GM23338 (cell line): ENCODE data around the gene PPP1R16B. TPM values are rescaled to one million over a fixed set of nuclear protein-coding genes. Genes with fewer than 3 reads are reported as not detected.

ENCODE experiments used
- ATAC-seq: fragments of 200-7000 bp; cut with Tn5 transposase; 3 replicates; pipeline ENCODE4 v1.9.1; 2020
- DNase-seq: peaks from one replicate; pipeline ENCODE4 v3.0.0-alpha.2; 2015; ENCODE audit warnings: low spot score
- H2AFZ ChIP-seq: fragments of 200-600 bp; sonication (generic); 2 replicates; pipeline ENCODE4 v1.8.0; 2016; ENCODE audit warnings: antibody characterized with exemption, mild to moderate bottlenecking, moderate library complexity
- H3F3A ChIP-seq: fragments of 200-600 bp; sonication (generic); replicated peaks from 2 replicates; pipeline ENCODE4 v1.8.0; 2017; ENCODE audit warnings: antibody characterized with exemption, mixed run types, low read depth
- H3K27ac ChIP-seq: fragments of 200-600 bp; sonication (generic); 2 replicates; pipeline ENCODE4 v1.6.1; 2016; ENCODE audit warnings: low read depth
- H3K27me3 ChIP-seq: fragments of 200-600 bp; sonication (generic); 2 replicates; pipeline ENCODE4 v1.8.0; 2016; ENCODE audit warnings: mild to moderate bottlenecking, mixed run types, moderate library complexity; ENCODE audit not compliant: insufficient read depth
- H3K36me3 ChIP-seq: fragments of 200-600 bp; sonication (generic); 2 replicates; pipeline ENCODE4 v1.8.0; 2016; ENCODE audit warnings: mild to moderate bottlenecking; ENCODE audit not compliant: insufficient read depth
- H3K4me1 ChIP-seq: fragments of 200-600 bp; sonication (generic); 2 replicates; pipeline ENCODE4 v1.8.0; 2016; ENCODE audit warnings: mild to moderate bottlenecking, moderate library complexity; ENCODE audit not compliant: insufficient read depth
- H3K4me2 ChIP-seq: fragments of 200-600 bp; sonication (generic); 2 replicates; pipeline ENCODE4 v1.7.1; 2017; ENCODE audit warnings: mixed run types
- H3K4me3 ChIP-seq: fragments of 200-600 bp; sonication (generic); 2 replicates; pipeline ENCODE4 v1.6.1; 2016; ENCODE audit warnings: mixed run types
- H3K79me2 ChIP-seq: fragments of 200-600 bp; sonication (generic); replicated peaks from 2 replicates; pipeline ENCODE4 v1.8.0; 2017; ENCODE audit warnings: mild to moderate bottlenecking; ENCODE audit not compliant: insufficient read depth
- H3K9me2 ChIP-seq: fragments of 200-600 bp; sonication (generic); 2 replicates; pipeline ENCODE4 v1.8.0; 2017; ENCODE audit not compliant: insufficient read depth
- H4K20me1 ChIP-seq: fragments of 200-600 bp; sonication (generic); replicated peaks from 2 replicates; pipeline ENCODE4 v1.8.0; 2017; ENCODE audit warnings: mild to moderate bottlenecking; ENCODE audit not compliant: insufficient read depth
- H3K27ac Mint-ChIP-seq: 2 replicates; pipeline ENCODE4 v1.8.0; 2020; ENCODE audit warnings: inconsistent platforms, mild to moderate bottlenecking, moderate library complexity, mixed read lengths
- H3K27me3 Mint-ChIP-seq: 3 replicates; pipeline ENCODE4 v1.8.0; 2022; ENCODE audit warnings: low read depth, mild to moderate bottlenecking, moderate library complexity, mixed read lengths, inconsistent platforms; ENCODE audit not compliant: insufficient read depth, poor library complexity
- H3K36me3 Mint-ChIP-seq: 3 replicates; pipeline ENCODE4 v1.8.0; 2021; ENCODE audit warnings: low read depth, mild to moderate bottlenecking, inconsistent platforms, moderate library complexity, mixed read lengths
- H3K4me1 Mint-ChIP-seq: 3 replicates; pipeline ENCODE4 v1.8.0; 2020; ENCODE audit warnings: mild to moderate bottlenecking, inconsistent platforms, mixed read lengths
- H3K4me3 Mint-ChIP-seq: 3 replicates; pipeline ENCODE4 v1.8.0; 2021; ENCODE audit warnings: moderate library complexity, mild to moderate bottlenecking, inconsistent platforms, mixed read lengths
- H3K9me3 Mint-ChIP-seq: 3 replicates; pipeline ENCODE4 v1.8.0; 2020; ENCODE audit warnings: moderate library complexity, mild to moderate bottlenecking, inconsistent platforms, mixed read lengths
- CREB1 ChIP-seq: fragments of 250-450 bp; sonication (Bioruptor Pico); IDR thresholded peaks from 2 replicates; pipeline ENCODE4 v1.5.0; 2020; ENCODE audit warnings: low read depth, mild to moderate bottlenecking, moderate library complexity
- CTCF ChIP-seq, 2 experiments: fragments of 200-600 bp in 1 of 2; sonication (generic) in 1 of 2; conservative IDR thresholded peaks; 2 replicates each; pipeline versions ENCODE4 v1.5.1 to v1.6.1; 2016 to 2017; ENCODE audit warnings: antibody characterized with exemption in 2 of 2, low read depth in 2 of 2, mild to moderate bottlenecking in 2 of 2, moderate library complexity in 1 of 2
- ETS1 ChIP-seq: IDR thresholded peaks from 2 replicates; pipeline ENCODE4 v1.6.1; 2016; ENCODE audit warnings: antibody characterized with exemption
- EZH2 ChIP-seq: fragments of 200-600 bp; sonication (generic); IDR thresholded peaks from one replicate; pipeline ENCODE4 v1.8.0; 2017; ENCODE audit warnings: antibody characterized with exemption, mild to moderate bottlenecking, low read depth; ENCODE audit not compliant: unreplicated experiment
- EZH2phosphoT487 ChIP-seq: fragments of 200-600 bp; sonication (generic); IDR thresholded peaks from one replicate; pipeline ENCODE4 v1.8.1; 2018; ENCODE audit warnings: antibody characterized with exemption; ENCODE audit not compliant: unreplicated experiment
- JUNB ChIP-seq: IDR thresholded peaks from one replicate; pipeline ENCODE4 v1.6.1; 2016; ENCODE audit warnings: antibody characterized with exemption; ENCODE audit not compliant: unreplicated experiment
- NANOG ChIP-seq: IDR thresholded peaks from 2 replicates; pipeline ENCODE4 v1.6.1; 2016; ENCODE audit warnings: antibody characterized with exemption, borderline replicate concordance
- POLR2AphosphoS5 ChIP-seq: IDR thresholded peaks from 2 replicates; pipeline ENCODE4 v1.6.1; 2016; ENCODE audit warnings: antibody characterized with exemption, low read depth
- STAT1 ChIP-seq: IDR thresholded peaks from one replicate; pipeline ENCODE4 v1.6.1; 2016; ENCODE audit warnings: antibody characterized with exemption; ENCODE audit not compliant: unreplicated experiment
- ZNF114 ChIP-seq: fragments of 250-450 bp; sonication (Bioruptor Pico); IDR thresholded peaks from 2 replicates; pipeline ENCODE4 v1.5.0; 2020; ENCODE audit warnings: mild to moderate bottlenecking, moderate library complexity
- ZNF331 ChIP-seq: fragments of 250-450 bp; sonication (Bioruptor Pico); IDR thresholded peaks from 2 replicates; pipeline ENCODE4 v1.5.0; 2020; ENCODE audit warnings: low read depth, mild to moderate bottlenecking, moderate library complexity
- ZNF462 ChIP-seq: fragments of 250-450 bp; sonication (Bioruptor Pico); IDR thresholded peaks from 2 replicates; pipeline ENCODE4 v1.5.0; 2020; ENCODE audit warnings: mild to moderate bottlenecking, moderate library complexity
- polyA plus RNA-seq: library from polyadenylated mRNA; unstranded; fragments of >200 nt; fragmentation: Nextera tagmentation; extraction: Ambion mirVana; gene quantifications from 2 replicates; pipeline ENCODE4 v1.2.1, GENCODE V29; 2016
- total RNA-seq: library from RNA; depleted of rRNA; stranded (reverse); fragments of >200 nt; shearing (Covaris generic); gene quantifications from 2 replicates; pipeline ENCODE4 v1.2.3, GENCODE V29; 2014
- TF ChIP-seq, protein P1 (sequence below): IDR thresholded peaks from one replicate; pipeline ENCODE4 v1.6.1; 2018; ENCODE audit warnings: antibody characterized with exemption; ENCODE audit not compliant: unreplicated experiment

The PPP1R16B gene
- total and polyA plus RNA-seq, 2 experiments from 2014 or later = 1.6 to 11.5 TPM

GRCh38 chr20:38774167-38774566 is 31.3 kb upstream of the PPP1R16B start:
- Histone ChIP-seq H3K27ac (no peak overlapping the region), H2AFZ (no peak overlapping the region), H3K4me1 (peaks cover 7% of the 10 kb centered on the region), H3K27me3 (no peaks in the 10 kb centered on the region), H3F3A (peaks cover 7% of the 10 kb centered on the region; the same call in 1 of the 2 replicates), H3K36me3 (peaks cover 32% of the 10 kb centered on the region; the same call in 1 of the 2 replicates), H3K79me2 (no peaks in the 10 kb centered on the region), H3K4me3 (no peak overlapping the region), H3K9me2 (no peaks in the 10 kb centered on the region), H3K4me2 (no peak overlapping the region), H4K20me1 (no peaks in the 10 kb centered on the region)
- ATAC-seq (no peak), DNase-seq (no peak)
- Mint-ChIP-seq H3K27me3 (peaks cover 7% of the 10 kb centered on the region), H3K27ac (no peak overlapping the region), H3K9me3 (peaks cover 14% of the 10 kb centered on the region), H3K36me3 (peaks cover 67% of the 10 kb centered on the region), H3K4me3 (no peak overlapping the region), H3K4me1 (peaks cover 6% of the 10 kb centered on the region)
- TF ChIP-seq, protein P1, sequence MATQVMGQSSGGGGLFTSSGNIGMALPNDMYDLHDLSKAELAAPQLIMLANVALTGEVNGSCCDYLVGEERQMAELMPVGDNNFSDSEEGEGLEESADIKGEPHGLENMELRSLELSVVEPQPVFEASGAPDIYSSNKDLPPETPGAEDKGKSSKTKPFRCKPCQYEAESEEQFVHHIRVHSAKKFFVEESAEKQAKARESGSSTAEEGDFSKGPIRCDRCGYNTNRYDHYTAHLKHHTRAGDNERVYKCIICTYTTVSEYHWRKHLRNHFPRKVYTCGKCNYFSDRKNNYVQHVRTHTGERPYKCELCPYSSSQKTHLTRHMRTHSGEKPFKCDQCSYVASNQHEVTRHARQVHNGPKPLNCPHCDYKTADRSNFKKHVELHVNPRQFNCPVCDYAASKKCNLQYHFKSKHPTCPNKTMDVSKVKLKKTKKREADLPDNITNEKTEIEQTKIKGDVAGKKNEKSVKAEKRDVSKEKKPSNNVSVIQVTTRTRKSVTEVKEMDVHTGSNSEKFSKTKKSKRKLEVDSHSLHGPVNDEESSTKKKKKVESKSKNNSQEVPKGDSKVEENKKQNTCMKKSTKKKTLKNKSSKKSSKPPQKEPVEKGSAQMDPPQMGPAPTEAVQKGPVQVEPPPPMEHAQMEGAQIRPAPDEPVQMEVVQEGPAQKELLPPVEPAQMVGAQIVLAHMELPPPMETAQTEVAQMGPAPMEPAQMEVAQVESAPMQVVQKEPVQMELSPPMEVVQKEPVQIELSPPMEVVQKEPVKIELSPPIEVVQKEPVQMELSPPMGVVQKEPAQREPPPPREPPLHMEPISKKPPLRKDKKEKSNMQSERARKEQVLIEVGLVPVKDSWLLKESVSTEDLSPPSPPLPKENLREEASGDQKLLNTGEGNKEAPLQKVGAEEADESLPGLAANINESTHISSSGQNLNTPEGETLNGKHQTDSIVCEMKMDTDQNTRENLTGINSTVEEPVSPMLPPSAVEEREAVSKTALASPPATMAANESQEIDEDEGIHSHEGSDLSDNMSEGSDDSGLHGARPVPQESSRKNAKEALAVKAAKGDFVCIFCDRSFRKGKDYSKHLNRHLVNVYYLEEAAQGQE = no peak
- no peak for TF ChIP-seq CREB1 (CRISPR knock-in tag)
- no peak for TF ChIP-seq STAT1
- TF ChIP-seq JUNB = no peak
- TF ChIP-seq EZH2 = no peak
- TF ChIP-seq ZNF331 (CRISPR knock-in tag) = no peak
- no peak for TF ChIP-seq EZH2phosphoT487
- TF ChIP-seq ETS1 = no peak
- TF ChIP-seq ZNF114 = no peak
- no peak for TF ChIP-seq CTCF (conservative IDR thresholded peaks at IDR 0.05; ENCODE audit: low read depth in 2 of 2)
- no peak for TF ChIP-seq NANOG
- no peak for TF ChIP-seq ZNF462 (CRISPR knock-in tag)
- no peak for TF ChIP-seq POLR2AphosphoS5
